Glutamatergic neuron (in vitro differentiated cells): ENCODE measurements around the gene KMT5B. TPM values are rescaled to one million over a fixed set of nuclear protein-coding genes. Genes with fewer than 3 reads are reported as not detected.

Source experiments
- DNase-seq: peaks from one replicate; pipeline ENCODE4 v3.0.0; 2022
- H3K27ac Mint-ChIP-seq: one replicate; pipeline ENCODE4 v1.8.0; 2020; ENCODE audit warnings: mild to moderate bottlenecking, mixed read lengths, inconsistent platforms; ENCODE audit not compliant: unreplicated experiment
- H3K27me3 Mint-ChIP-seq: one replicate; pipeline ENCODE4 v1.8.0; 2020; ENCODE audit warnings: mild to moderate bottlenecking, moderate library complexity, mixed read lengths, inconsistent platforms; ENCODE audit not compliant: unreplicated experiment
- H3K36me3 Mint-ChIP-seq: one replicate; pipeline ENCODE4 v1.8.0; 2020; ENCODE audit warnings: mild to moderate bottlenecking, mixed read lengths, inconsistent platforms; ENCODE audit not compliant: unreplicated experiment
- H3K4me1 Mint-ChIP-seq: one replicate; pipeline ENCODE4 v1.8.0; 2020; ENCODE audit warnings: mild to moderate bottlenecking, low read depth, mixed read lengths, inconsistent platforms; ENCODE audit not compliant: unreplicated experiment
- H3K4me3 Mint-ChIP-seq: one replicate; pipeline ENCODE4 v1.8.0; 2020; ENCODE audit warnings: mild to moderate bottlenecking, mixed read lengths, inconsistent platforms; ENCODE audit not compliant: unreplicated experiment
- H3K9me3 Mint-ChIP-seq: one replicate; pipeline ENCODE4 v1.8.0; 2020; ENCODE audit warnings: mild to moderate bottlenecking, moderate library complexity, mixed read lengths, inconsistent platforms; ENCODE audit not compliant: unreplicated experiment
- total RNA-seq: library from RNA; stranded (reverse); fragmentation: NEBNext Ultra II Directional; extraction: Animal tissue kit (Norgen Biotek cat#: 25700); gene quantifications from one replicate; pipeline ENCODE4 v1.2.1, GENCODE V29; 2021; ENCODE audit not compliant: unreplicated experiment
- TF ChIP-seq, protein P1 (sequence below): fragments of 200-600 bp; sonication (generic); IDR thresholded peaks from one replicate; pipeline ENCODE4 v1.5.0; 2021; ENCODE audit not compliant: partially characterized antibody, unreplicated experiment

The KMT5B gene
- total RNA-seq, 1 donor from 2014 or later: 77.4 TPM

DNA sequence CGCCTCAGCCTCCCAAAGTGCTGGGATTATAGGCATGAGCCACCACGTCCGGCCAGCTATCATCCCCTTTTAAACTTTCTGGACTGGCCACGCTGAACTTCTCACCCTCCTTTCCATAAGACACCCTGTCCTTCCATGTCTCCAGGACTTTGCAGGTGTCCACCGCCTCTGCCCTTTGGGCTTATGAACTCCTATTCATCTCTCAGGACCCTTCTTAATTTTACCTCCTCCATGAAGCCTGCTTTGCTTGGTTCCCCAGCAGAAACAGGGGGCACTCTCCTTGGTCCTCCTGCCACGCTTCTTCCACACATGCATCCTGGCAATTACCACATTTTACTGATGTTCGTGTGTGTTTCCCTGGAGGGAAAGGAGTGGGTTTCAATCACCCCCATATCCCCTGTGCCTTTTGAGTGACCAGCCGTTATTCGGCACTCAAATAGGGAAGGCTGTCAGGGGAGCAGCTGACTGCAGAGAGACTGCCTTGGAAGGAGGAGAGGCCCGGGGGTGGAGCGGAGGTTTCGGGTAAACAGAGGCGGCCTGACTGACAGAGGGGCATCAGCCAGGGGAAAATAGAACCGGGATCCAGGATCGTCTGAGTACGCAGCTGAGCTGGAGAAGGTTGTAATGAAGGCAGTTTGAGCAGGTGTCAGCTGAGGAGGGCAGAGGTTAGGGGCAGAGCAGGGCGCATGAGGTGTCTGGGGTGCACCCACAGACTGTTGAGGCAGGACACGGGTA is 64.9 kb downstream of the KMT5B start:
- TF ChIP-seq, protein P1, sequence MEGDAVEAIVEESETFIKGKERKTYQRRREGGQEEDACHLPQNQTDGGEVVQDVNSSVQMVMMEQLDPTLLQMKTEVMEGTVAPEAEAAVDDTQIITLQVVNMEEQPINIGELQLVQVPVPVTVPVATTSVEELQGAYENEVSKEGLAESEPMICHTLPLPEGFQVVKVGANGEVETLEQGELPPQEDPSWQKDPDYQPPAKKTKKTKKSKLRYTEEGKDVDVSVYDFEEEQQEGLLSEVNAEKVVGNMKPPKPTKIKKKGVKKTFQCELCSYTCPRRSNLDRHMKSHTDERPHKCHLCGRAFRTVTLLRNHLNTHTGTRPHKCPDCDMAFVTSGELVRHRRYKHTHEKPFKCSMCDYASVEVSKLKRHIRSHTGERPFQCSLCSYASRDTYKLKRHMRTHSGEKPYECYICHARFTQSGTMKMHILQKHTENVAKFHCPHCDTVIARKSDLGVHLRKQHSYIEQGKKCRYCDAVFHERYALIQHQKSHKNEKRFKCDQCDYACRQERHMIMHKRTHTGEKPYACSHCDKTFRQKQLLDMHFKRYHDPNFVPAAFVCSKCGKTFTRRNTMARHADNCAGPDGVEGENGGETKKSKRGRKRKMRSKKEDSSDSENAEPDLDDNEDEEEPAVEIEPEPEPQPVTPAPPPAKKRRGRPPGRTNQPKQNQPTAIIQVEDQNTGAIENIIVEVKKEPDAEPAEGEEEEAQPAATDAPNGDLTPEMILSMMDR: no peak
- no peak overlapping the region for H3K27ac Mint-ChIP-seq
- peaks cover 2% of the 10 kb centered on the region for H3K27me3 Mint-ChIP-seq
- peaks cover 4% of the 10 kb centered on the region for H3K4me1 Mint-ChIP-seq
- H3K36me3 Mint-ChIP-seq: no peaks in the 10 kb centered on the region
- H3K9me3 Mint-ChIP-seq: peaks cover 4% of the 10 kb centered on the region
- DNase-seq: no peak
- H3K4me3 Mint-ChIP-seq: no peak overlapping the region

DNA sequence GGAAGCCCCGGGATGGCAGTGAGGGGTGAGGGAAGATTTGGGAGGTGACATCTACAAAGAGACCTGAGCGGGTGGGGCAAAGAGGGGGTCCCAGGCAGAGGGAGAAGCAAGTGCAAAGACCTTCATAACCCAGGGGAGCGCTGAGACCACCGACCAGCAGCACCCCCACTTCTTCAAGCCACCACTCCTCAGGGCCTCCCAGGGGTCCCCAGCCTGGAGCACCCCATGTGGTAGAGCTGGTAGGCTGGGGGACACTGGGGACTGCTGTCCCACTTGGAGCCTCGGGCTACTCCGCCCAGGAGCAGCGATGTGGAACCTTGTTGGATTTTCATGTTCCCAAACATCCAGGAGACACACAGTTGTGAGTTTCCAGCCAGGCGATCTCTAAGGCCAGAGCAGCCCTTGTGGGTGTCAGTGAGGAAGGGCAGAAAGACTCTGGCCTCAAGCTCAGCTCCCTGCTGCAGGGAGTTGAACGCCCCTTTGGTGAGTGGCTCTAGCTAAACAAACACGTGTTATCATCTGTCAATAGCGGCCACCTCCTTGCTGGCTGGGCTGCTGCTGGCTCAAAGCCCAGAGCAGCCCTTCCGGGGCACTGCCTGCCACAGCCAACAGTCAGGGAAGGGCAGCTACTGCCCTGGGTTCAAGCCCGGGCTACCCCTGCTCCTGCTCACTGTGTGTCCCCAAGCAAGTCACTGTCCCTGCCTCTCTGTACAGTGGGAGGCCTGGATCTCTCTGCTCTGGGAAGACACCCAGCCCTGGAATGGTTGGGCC is 66.2 kb downstream of the KMT5B start:
- peaks cover 2% of the 10 kb centered on the region for H3K27me3 Mint-ChIP-seq
- no peak overlapping the region for H3K27ac Mint-ChIP-seq
- no peak for DNase-seq
- H3K36me3 Mint-ChIP-seq: no peaks in the 10 kb centered on the region
- TF ChIP-seq, protein P1: no peak
- H3K4me1 Mint-ChIP-seq: peaks cover 4% of the 10 kb centered on the region
- no peak overlapping the region for H3K4me3 Mint-ChIP-seq
- peaks cover 4% of the 10 kb centered on the region for H3K9me3 Mint-ChIP-seq

DNA sequence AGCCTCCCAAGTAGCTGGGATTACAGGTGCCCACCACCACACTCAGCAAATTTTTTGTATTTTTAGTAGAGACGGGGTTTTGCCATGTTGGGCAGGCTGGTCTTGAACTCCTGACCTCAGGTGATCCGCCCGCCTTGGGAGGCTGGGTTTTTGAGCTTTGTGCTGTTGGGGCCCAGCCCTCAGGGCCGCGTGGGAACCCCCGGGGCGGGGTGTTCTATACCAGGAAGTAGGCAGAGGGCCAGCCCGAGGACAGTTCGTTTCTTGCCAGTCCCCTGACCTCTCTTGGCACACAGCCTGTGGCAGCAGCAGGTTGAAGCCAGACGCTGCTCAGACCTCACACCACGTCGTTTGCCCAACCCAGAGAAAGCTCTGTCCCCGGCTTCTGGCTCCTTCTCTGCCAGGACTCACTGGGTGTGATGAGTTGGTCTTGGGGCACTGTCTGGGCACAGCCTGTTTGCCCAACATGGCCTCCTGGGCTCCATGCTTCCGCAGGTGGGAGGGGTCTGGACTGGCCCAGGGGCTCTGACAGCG is 67.0 kb downstream of the KMT5B start:
- TF ChIP-seq, protein P1: no peak
- Mint-ChIP-seq H3K27me3 (peaks cover 2% of the 10 kb centered on the region), H3K4me3 (no peak overlapping the region), H3K27ac (no peak overlapping the region), H3K36me3 (no peaks in the 10 kb centered on the region), H3K4me1 (peaks cover 4% of the 10 kb centered on the region), H3K9me3 (peaks cover 4% of the 10 kb centered on the region)
- no peak for DNase-seq

DNA sequence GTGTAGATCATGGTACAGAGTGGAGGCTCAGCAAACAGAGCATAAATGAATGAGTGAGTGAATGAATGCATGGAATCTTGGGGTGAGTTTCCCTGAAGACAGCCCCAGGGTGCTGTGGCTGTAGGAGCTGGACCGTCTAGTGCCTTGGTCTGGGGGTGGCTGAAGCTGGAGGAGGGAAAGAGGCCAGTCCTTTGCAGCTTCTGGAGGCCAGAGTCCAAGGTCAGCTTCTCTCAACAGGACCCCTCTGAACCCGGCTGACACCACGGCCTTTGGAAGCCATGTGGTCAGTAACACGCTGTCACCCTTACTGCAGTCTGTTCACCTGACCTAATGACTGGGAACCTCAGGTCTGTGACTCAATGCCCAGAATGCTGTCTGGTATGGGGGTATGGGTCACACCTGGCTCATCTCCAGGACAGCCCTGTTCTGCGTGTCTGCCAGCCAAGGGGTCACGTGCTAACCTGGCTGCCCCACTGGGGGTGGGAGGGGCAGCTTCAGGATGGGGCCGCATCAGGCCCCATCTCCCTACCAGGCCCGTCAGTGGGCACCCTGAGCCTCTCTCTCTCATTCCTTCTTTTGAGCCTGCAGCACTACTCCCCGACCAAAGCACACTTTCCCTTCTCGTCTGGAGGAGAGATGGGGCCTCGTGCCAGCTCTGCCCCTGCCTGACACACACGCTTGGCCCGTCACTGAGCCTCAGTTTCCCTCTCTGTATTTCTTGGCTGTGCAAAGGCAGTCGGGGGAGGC is 67.8 kb downstream of the KMT5B start:
- TF ChIP-seq, protein P1: no peak
- no peak overlapping the region for H3K4me3 Mint-ChIP-seq
- peaks cover 4% of the 10 kb centered on the region for H3K27me3 Mint-ChIP-seq
- H3K36me3 Mint-ChIP-seq: no peaks in the 10 kb centered on the region
- DNase-seq: no peak
- H3K27ac Mint-ChIP-seq: no peak overlapping the region
- peaks cover 4% of the 10 kb centered on the region for H3K9me3 Mint-ChIP-seq
- peaks cover 4% of the 10 kb centered on the region for H3K4me1 Mint-ChIP-seq
